ENCODE data around the gene CELF4. TPM values are rescaled to one million over a fixed set of nuclear protein-coding genes. Genes with fewer than 3 reads are reported as not detected.

Gene CELF4
- total RNA-seq, 2 donors from 2014 or later, result not detected

DNA sequence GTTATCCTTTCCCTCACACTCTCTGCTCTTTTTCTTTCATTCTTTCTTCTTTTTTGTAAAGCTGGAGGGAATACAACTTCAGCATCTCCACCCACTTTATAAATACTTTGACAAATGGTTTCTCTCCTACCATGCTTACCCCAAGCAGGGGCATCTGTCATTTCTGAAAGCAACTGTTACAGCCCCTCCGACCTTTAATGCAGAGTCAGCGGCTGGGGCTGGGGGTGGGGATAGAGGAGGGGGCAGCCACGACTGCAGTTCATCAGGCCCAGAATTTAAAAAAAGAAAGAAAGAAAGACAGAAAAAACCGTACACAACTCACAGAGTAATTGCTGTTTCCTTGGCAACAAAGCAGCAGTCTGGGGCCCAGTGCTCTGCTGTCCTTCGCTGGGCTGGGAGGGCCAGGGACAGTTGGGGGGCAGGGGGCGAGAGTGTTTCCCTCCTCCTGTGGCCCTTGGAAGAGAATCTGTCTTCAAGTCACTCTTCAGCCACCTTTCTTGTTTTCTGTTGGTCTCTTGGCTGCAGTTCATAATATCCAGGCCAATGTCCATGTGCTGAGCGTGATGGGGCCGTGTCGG, 53.8 kb downstream of the CELF4 start:
- H3K4me1 Mint-ChIP-seq, result peaks cover 4% of the 10 kb centered on the region
- H3K27me3 Mint-ChIP-seq, result peaks cover 18% of the 10 kb centered on the region
- peaks cover 21% of the 10 kb centered on the region for H3K9me3 Mint-ChIP-seq
- no peak overlapping the region for H3K4me3 Mint-ChIP-seq
- no peak for ATAC-seq (replicated peaks)
- no peaks in the 10 kb centered on the region for H3K36me3 Mint-ChIP-seq (ENCODE audit: low read depth)
- no peak overlapping the region for H3K27ac Mint-ChIP-seq

DNA sequence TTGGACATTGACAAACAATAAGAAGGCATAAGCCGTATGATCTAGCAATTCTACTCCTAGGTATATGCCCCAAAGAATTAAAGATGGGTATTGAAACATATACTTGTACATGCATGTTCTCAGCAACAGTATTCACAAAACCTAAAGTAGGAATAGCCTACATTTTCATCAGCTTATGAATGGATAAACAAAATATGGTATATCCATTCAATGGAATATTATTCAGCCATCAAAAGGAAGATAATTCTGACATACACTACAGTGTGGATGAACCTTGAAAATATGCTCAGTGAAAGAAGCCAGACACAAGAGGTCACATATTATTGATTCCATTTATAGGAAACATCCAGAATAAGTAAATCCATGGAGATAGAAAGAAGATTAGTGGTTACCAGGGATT, 56.0 kb downstream of the CELF4 start:
- Mint-ChIP-seq H3K4me3 (no peak overlapping the region), H3K27me3 (peaks cover 18% of the 10 kb centered on the region), H3K4me1 (peaks cover 4% of the 10 kb centered on the region), H3K36me3 (ENCODE audit: low read depth) (no peaks in the 10 kb centered on the region), H3K9me3 (peaks cover 21% of the 10 kb centered on the region), H3K27ac (no peak overlapping the region)
- ATAC-seq (replicated peaks), result no peak

DNA sequence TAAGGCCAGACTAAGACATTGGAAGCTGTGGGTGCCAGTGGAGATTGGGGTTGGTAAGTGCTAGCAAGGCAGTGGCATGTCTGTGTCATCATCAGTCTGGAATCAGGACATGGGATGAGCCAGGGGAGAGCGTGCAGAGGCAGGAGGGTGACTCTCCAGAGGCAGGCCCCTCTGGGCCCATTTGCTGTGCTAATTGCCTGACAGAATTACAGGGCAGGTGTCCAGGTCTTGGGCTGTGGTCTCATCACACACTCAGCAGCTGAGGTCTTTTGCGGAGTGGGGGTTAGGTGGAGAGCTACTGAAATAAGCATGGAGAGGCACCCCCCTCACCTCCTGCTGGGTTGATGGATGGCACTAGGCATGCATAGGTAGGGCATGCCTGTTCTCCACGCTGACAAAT, 57.4 kb downstream of the CELF4 start:
- H3K36me3 Mint-ChIP-seq (ENCODE audit: low read depth), result no peaks in the 10 kb centered on the region
- no peak overlapping the region for H3K27ac Mint-ChIP-seq
- peaks cover 9% of the 10 kb centered on the region for H3K27me3 Mint-ChIP-seq
- peaks cover 21% of the 10 kb centered on the region for H3K9me3 Mint-ChIP-seq
- ATAC-seq (replicated peaks), result no peak
- peaks cover 4% of the 10 kb centered on the region for H3K4me1 Mint-ChIP-seq
- H3K4me3 Mint-ChIP-seq, result no peak overlapping the region

DNA sequence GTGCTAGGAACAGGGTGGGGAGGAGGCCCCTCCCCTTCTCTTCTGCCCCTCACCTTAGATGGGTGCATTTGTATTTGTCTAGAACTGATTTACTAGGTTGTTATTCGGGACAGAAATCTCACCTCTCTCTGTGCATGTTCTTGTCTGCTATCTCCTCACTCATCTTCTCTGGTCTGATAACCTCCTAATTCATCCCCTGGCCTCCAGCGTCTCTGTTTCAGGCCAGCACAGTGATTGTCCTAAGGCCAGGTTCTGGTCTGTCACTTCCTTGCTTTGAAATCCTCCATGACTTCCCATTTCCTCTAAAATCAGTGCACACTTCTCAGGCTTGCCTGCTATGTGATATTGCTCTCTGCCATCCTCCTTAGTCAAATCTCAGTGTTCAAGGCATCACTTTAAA, 58.4 kb downstream of the CELF4 start:
- no peak overlapping the region for H3K27ac Mint-ChIP-seq
- no peak overlapping the region for H3K4me3 Mint-ChIP-seq
- peaks cover 17% of the 10 kb centered on the region for H3K9me3 Mint-ChIP-seq
- peaks cover 4% of the 10 kb centered on the region for H3K4me1 Mint-ChIP-seq
- H3K27me3 Mint-ChIP-seq, result peaks cover 4% of the 10 kb centered on the region
- H3K36me3 Mint-ChIP-seq (ENCODE audit: low read depth), result no peaks in the 10 kb centered on the region
- no peak for ATAC-seq (replicated peaks)

DNA sequence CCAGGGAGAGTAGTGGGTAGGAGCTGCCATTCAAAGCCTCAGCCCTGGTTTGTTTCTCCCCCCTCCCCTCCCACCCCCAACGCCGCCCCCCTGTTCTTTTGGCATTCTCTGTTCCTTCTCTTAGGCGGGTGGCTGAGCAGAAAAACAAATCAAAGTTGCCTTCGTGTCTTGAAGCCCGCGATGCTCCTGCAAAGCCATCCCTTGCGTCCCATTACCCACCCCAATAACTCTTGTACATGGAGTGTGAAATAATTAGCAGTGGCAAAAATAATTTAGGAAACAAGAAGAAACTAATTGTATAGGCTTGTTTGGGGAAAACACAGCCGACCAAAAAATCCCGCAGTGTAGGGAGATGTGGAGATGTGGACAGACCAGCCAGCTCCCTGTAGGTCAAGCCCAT, 59.6 kb downstream of the CELF4 start:
- no peak for ATAC-seq (replicated peaks)
- no peaks in the 10 kb centered on the region for H3K36me3 Mint-ChIP-seq (ENCODE audit: low read depth)
- no peaks in the 10 kb centered on the region for H3K4me1 Mint-ChIP-seq
- H3K27me3 Mint-ChIP-seq, result peaks cover 5% of the 10 kb centered on the region
- H3K4me3 Mint-ChIP-seq, result no peak overlapping the region
- H3K27ac Mint-ChIP-seq, result no peak overlapping the region
- H3K9me3 Mint-ChIP-seq, result peaks cover 9% of the 10 kb centered on the region

DNA sequence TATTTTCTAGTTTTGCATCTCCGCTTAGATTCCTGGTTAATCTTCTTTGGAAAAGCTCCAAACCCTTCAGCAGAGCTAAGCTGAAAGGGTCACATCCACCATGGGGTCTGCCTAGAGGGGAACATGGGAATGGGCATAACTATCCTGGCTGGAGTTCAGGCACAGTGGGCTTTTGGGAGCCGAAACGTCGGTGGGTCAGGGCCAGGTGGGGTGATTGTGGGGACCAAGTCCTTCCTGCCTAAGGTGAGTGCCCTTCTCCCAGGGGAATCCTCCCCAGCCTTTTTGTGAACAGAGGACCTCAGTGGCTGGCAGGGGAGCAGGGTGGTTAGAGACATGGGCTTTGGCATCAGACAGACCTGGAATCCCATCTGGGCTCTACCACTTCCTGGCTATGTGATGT, 60.3 kb downstream of the CELF4 start:
- no peak for ATAC-seq (replicated peaks)
- Mint-ChIP-seq H3K27ac (no peak overlapping the region), H3K9me3 (peaks cover 6% of the 10 kb centered on the region), H3K36me3 (ENCODE audit: low read depth) (no peaks in the 10 kb centered on the region), H3K27me3 (peaks cover 7% of the 10 kb centered on the region), H3K4me1 (no peaks in the 10 kb centered on the region), H3K4me3 (no peak overlapping the region)

DNA sequence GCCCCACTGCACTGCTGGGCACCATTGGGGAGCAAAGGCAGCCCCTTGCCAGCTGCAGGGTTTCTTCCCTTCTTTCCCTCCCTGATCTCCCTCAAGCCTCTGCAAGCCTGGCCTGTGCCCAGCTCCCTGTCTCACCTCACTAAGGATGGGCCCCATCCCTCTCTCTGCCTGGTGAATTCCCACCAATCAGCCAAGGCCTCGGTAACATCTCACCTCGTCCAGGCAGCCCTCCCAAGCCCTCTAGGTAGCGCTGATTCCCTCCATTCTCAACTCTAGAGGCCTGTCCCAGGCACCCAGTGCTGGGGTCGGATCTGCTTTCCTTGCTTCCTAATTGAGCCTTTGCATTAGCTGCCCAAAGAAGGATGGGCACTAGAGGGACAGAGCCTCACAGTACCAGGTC, 63.0 kb downstream of the CELF4 start:
- no peaks in the 10 kb centered on the region for H3K9me3 Mint-ChIP-seq
- no peak overlapping the region for H3K4me3 Mint-ChIP-seq

DNA sequence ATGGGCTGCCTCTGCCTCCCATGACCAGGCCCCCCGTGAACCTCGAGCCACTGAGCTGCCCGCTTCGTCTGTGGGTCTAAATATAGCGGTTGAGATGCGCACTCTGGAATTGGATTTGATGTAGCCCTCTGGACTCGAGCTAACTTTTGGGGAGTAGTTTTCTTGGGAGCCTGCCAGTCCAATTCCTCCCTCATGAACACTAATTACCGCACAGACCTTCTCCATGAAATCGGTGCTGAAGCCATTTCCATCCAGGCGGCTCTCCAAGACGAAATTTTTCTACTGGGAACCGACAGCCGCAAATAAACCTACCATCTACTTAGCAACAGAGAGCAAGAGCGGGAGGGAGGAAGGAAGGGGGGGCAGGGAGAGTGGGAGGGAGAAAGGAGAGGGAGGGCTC, 63.6 kb downstream of the CELF4 start:
- no peak for ATAC-seq (replicated peaks)
- H3K27me3 Mint-ChIP-seq, result peaks cover 12% of the 10 kb centered on the region
- no peaks in the 10 kb centered on the region for H3K36me3 Mint-ChIP-seq (ENCODE audit: low read depth)
- no peak overlapping the region for H3K27ac Mint-ChIP-seq
- H3K9me3 Mint-ChIP-seq, result no peaks in the 10 kb centered on the region
- no peak overlapping the region for H3K4me3 Mint-ChIP-seq
- H3K4me1 Mint-ChIP-seq, result no peaks in the 10 kb centered on the region

More for the DNA sequence above, 63.0 kb downstream of the CELF4 start:
- Mint-ChIP-seq H3K4me1 (no peaks in the 10 kb centered on the region), H3K36me3 (ENCODE audit: low read depth) (no peaks in the 10 kb centered on the region), H3K27ac (no peak overlapping the region), H3K27me3 (peaks cover 12% of the 10 kb centered on the region)
- no peak for ATAC-seq (replicated peaks)

DNA sequence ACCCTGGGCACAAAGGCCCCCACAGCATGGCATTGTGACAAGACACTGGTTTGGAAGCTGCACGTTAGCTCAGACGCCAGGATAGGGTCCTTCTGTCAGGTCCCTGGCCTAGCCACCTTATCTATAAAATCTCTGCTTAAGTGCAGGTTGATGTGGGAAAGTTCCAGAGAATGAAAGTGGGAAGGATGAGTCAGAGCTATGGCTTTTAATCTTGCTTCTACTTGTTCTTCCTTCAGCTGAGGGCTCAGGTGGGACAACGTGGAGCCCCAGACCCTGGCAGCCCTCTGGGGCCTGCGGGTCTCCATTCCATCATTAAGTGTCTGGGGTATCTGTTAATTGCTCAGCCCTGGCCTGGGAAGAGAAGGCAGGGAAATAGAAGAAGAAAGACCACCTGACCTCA, 64.5 kb downstream of the CELF4 start:
- ATAC-seq (replicated peaks), result no peak
- Mint-ChIP-seq H3K27ac (no peak overlapping the region), H3K27me3 (peaks cover 12% of the 10 kb centered on the region), H3K36me3 (ENCODE audit: low read depth) (no peaks in the 10 kb centered on the region), H3K4me1 (no peaks in the 10 kb centered on the region), H3K9me3 (no peaks in the 10 kb centered on the region), H3K4me3 (no peak overlapping the region)

DNA sequence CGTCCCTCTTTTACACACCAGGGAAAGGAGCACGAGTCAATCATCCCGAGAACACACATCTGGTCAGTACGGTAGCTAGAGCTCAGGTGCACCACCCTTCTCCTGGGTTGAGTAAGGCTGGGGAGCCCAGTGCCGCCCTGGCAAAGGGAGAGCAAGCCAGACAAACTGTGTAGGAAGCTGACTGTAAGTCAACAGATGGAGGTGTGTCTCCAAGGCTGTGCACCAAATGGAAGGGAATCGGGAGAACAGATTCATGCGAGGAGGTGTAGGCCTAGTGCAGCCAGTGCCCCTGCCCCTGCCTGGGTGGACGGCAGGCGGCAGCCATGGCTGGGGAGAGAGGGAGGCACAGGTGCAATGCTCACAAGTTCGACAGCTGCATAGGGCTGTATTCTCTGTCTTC, 65.7 kb downstream of the CELF4 start:
- H3K4me1 Mint-ChIP-seq, result no peaks in the 10 kb centered on the region
- H3K27ac Mint-ChIP-seq, result no peak overlapping the region
- no peak for ATAC-seq (replicated peaks)
- no peak overlapping the region for H3K4me3 Mint-ChIP-seq
- peaks cover 12% of the 10 kb centered on the region for H3K27me3 Mint-ChIP-seq
- H3K9me3 Mint-ChIP-seq, result no peaks in the 10 kb centered on the region
- H3K36me3 Mint-ChIP-seq (ENCODE audit: low read depth), result no peaks in the 10 kb centered on the region

DNA sequence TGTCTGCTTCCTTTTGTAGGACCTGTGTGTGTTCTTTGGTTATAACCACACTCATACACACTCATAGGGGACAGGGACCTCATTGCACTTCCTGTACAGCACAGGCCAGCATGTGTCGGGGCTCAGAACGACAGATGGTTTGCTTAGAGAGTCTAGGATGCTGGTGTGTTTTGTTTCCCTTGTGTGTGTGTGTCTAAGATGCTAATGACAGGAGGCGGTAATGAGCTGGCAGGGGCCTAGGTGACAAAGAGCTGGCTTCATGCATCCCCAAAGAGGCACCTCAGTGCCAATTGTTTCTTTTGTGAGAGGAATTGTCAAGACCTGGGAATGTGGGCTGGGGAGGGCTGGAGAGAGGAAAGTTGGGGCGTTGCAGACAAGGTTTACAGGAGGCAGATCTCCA, 66.6 kb downstream of the CELF4 start:
- ATAC-seq (replicated peaks), result no peak
- peaks cover 12% of the 10 kb centered on the region for H3K27me3 Mint-ChIP-seq
- H3K27ac Mint-ChIP-seq, result no peak overlapping the region
- H3K4me1 Mint-ChIP-seq, result no peaks in the 10 kb centered on the region
- no peaks in the 10 kb centered on the region for H3K36me3 Mint-ChIP-seq (ENCODE audit: low read depth)
- H3K4me3 Mint-ChIP-seq, result no peak overlapping the region
- H3K9me3 Mint-ChIP-seq, result no peaks in the 10 kb centered on the region

DNA sequence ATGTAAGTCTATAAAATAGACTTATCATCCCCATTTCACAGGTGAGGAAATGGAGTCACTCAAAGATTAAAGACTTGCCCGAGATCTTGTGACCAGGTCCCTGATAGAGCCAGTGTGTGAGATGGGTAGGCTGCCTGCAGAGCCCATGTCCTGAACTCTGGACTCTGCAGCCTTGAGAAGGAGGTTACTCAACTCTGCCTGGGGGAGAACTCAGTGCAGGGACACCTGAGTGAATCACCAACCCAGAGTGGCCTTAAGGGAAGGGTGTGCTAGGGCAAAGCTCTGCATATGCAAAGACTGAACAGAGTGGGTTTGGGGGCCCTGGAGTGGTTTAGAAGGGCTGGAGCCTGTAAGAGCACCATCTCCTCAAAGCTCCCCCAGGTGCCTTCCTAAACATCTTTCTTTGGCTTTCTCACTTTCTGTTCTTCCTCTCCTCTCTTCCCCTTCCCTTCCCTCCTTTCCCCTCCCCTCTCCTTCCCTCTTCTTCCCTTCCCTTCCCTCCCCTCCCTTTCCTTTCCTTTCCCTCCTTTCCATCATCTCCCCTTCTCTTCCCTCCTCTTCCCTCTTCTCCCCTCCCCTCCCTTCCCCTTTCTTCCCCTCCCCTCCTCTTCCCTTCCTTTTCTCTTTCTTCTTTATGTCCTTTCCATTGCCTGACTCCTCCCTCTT, 67.6 kb downstream of the CELF4 start:
- no peak for ATAC-seq (replicated peaks)
- no peaks in the 10 kb centered on the region for H3K36me3 Mint-ChIP-seq (ENCODE audit: low read depth)
- no peaks in the 10 kb centered on the region for H3K9me3 Mint-ChIP-seq
- no peak overlapping the region for H3K4me3 Mint-ChIP-seq
- no peak overlapping the region for H3K27ac Mint-ChIP-seq
- H3K27me3 Mint-ChIP-seq, result peaks cover 16% of the 10 kb centered on the region
- no peaks in the 10 kb centered on the region for H3K4me1 Mint-ChIP-seq

DNA sequence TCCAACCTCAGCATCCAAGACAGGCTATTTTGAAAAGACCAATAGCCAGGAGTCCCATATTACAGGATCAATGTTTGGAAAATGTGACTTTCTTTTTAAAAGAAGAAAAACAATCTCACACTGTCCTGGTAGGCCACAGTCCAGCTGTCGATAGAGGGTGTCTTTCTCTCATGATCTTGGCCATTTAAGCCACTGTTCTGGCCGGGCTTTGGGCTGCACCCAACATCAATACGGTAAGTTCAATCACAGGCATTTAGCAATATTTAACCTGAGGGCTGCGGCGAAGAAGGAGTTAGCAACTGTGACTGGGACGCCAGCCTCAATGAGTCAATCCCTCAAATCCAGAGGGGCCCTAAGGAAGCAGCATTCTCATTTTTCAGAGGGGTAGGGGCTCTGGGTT, 69.0 kb downstream of the CELF4 start:
- Mint-ChIP-seq H3K4me1 (no peaks in the 10 kb centered on the region), H3K9me3 (no peaks in the 10 kb centered on the region)

DNA sequence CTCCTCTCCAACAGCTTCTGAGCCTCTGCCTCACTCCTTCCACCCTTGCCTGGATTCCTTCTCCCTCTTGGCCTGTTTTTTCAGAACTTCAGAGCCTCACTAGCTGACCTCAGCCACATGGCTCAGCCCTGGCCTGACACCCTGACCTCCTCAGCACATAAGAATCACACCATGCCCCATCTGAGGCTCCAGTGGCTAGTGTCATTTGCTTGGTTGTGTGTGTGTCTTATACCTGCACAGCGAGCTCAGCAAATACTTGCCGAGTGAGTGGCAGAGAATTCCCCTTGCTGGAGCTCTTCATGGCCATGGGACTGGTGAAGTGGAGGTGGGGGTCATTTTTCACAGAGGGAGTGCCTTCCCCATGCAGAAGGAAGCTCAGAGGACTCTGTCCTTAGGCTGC, 70.2 kb downstream of the CELF4 start:
- peaks cover 14% of the 10 kb centered on the region for H3K27me3 Mint-ChIP-seq
- no peak overlapping the region for H3K27ac Mint-ChIP-seq
- no peak overlapping the region for H3K4me3 Mint-ChIP-seq
- H3K36me3 Mint-ChIP-seq (ENCODE audit: low read depth), result no peaks in the 10 kb centered on the region
- H3K9me3 Mint-ChIP-seq, result no peaks in the 10 kb centered on the region
- ATAC-seq (replicated peaks), result no peak
- no peaks in the 10 kb centered on the region for H3K4me1 Mint-ChIP-seq

More for the DNA sequence above, 69.0 kb downstream of the CELF4 start:
- H3K36me3 Mint-ChIP-seq (ENCODE audit: low read depth), result no peaks in the 10 kb centered on the region
- H3K27me3 Mint-ChIP-seq, result peaks cover 16% of the 10 kb centered on the region
- no peak overlapping the region for H3K27ac Mint-ChIP-seq
- no peak overlapping the region for H3K4me3 Mint-ChIP-seq
- ATAC-seq (replicated peaks), result no peak

DNA sequence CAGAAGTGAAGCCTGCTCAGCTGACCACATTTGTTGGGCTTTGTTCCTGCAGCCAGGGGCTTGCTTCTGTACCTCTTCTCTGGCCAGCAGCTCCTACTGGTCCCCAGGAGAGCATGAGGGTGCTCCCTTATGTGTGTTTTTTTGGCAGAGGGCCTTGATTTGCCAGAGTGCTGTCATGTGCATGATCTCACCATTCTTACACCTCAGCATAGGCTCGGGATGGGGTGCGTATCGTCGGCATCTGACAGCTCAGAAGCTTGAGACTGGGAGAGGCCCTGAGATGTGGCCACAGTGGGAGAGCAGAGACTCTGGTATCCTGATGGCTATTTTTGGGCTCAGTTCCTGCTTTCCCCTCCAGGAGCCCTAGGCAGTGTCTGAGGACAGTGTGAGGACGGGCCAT, 71.2 kb downstream of the CELF4 start:
- no peak for ATAC-seq (replicated peaks)
- Mint-ChIP-seq H3K9me3 (no peaks in the 10 kb centered on the region), H3K4me1 (no peaks in the 10 kb centered on the region), H3K4me3 (no peak overlapping the region), H3K36me3 (ENCODE audit: low read depth) (no peaks in the 10 kb centered on the region), H3K27ac (no peak overlapping the region), H3K27me3 (peaks cover 15% of the 10 kb centered on the region)

Measured in activated T-helper 17 cell treated with anti-CD3 and anti-CD28 coated beads, Interleukin-2, amount 50 U/mL, for 72 hours (primary cell).